NCI-H510A (cell line): Measurements from ENCODE around the gene TTC23.
"Not testable (repeated sequence)": the region's sequence is repeated elsewhere in the genome, so short reads cannot be mapped to it uniquely, and the experiment has no call there.

Experiments used
- DNase-seq: peaks from one replicate; lab custom pipeline; 2025; lab: John Stamatoyannopoulos, UW

Gene TTC23

DNA sequence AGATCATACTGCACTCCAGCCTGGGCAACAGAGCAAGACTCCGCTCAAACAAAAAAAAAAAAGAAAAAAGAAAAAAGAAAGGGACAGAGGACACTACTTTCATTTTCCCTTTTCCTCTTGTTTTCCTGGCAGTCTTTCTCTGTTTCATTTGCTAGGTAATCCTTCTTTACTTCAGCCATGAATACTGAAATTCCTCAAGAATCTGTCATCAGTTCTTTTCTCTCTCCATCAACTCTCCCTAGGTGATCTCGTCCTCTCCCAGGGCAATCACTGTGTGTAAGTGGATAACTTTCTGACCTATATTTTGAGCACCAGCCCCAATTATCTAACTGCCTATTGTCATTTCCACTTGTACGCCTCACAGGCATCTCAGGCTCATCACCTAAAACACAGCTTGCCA is 51.5 kb downstream of the TTC23 start:
- DNase-seq = no peak

DNA sequence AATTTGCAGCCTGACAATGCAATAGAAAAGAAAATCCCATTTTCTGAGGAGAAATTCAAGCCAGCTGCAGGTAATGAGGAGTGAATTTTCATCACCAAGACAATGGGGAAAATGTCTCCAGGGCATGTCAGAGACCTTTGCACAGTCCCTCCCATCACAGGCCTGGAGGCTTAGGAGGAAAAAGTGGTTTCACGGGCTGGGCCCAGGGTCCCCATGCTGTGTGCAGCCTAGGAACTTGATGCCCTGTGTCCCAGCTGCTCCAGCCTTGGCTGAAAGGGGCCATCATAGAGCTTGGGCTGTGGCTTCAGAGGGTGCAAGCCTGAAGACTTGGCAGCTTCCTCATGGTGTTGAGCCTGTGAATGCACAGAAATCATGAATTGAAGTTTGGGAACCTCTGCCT is 57.2 kb downstream of the TTC23 start:
- not testable (repeated sequence) for DNase-seq

DNA sequence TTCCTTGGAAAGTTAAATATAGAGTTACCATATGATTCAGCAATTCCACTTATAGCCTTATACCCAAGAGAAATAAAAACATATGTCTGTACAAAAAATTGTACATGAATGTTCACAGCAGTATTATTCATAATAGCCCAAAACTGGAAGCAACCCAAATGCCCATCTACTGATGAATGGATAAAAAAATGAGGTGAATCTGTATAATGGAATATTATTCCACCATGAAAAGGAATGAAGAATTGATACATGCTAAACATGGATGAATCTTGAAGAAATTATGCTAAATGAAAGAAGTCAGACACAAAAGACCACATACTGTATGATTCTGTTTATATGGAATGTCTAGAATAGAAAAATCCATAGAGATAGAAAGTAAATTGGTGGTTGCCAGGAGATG is 61.4 kb downstream of the TTC23 start:
- DNase-seq = no peak

DNA sequence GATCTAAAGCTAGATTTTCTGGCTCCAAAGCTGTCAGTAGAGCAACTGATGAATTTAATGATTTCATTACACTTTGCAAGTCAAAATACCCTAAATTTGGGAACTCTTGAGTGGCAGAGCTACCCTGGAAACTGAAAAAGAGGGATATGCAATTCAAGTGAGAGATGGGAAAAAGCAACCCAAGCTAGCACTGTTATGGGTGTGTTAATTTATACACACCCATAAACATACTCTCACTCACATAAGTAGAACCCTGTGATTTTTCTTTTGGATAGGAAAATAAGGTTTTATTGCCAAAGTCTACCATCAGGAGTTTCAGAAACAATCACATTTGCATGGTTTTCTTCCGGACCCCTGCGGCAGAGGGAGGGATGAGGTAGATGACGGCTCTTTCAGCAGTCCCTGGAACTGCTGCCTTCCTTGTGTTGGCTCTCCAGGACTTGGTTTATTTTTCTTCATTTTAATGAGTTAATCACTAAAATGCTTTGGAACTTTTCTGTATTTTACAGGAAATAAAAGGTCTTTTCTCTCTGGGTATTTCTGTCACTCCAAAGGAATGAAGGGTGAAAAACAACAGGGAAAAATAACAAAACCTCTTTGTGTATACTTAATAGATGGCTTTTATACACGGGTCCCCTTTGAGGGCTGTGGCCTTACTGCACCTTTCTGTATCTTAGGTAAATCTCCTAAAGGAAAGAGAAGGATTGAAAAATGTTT is 63.8 kb downstream of the TTC23 start:
- DNase-seq = no peak

DNA sequence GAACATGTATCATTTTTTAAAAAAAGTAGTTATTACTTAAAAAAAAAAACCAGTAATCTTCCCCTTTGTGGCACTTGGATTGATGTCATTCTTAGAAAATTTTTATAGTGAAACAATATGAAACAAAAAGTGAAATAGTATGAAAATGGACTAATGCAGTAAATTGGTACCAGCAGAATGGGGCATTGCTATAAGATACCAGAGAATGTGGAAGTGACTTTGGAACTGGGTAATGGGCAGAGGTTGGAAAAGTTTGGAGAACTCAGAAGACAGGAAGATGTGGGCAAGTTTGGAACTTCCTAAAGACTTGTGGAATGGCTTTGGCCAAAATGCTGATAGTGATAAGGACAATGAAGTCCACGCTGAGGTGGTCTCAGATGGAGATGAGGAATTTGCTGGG is 66.6 kb downstream of the TTC23 start:
- DNase-seq = no peak

DNA sequence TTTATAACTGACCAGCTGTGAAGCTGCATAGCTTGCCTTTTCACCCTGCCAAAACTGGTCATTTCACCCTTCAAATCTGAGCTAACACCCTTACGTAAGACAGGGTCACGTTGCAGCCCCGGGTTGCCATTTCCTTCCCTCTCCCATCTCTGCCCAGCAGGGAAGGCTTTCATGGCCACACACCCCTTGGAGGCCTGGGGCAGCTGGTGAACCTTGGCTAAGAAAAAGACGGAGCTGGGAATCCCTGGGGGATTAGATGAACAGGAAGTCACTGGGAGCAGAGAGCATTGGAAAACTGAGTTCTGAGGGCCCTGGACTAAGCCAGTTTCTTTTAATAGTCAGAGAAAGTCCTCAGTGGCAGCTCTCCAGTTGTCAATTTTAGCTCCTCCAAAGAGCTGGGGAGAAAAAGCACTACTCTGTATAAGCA is 67.8 kb downstream of the TTC23 start:
- DNase-seq = no peak

DNA sequence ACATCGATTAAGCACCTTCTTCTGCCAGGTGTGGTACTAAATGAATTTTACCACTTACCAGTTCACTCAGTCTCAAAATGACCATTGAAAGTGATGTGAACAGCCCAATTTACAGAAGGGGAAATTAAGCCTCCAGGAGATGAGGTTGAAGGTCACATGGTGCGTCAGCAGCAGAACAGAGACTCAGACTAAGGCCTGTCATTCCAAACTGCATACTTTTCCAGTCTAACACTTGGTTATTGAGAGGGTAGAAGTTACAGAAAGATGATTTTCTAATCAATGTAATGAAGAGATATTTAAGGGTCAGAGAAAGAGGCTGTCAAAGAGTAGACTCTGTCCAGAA is 68.4 kb downstream of the TTC23 start:
- DNase-seq = no peak

DNA sequence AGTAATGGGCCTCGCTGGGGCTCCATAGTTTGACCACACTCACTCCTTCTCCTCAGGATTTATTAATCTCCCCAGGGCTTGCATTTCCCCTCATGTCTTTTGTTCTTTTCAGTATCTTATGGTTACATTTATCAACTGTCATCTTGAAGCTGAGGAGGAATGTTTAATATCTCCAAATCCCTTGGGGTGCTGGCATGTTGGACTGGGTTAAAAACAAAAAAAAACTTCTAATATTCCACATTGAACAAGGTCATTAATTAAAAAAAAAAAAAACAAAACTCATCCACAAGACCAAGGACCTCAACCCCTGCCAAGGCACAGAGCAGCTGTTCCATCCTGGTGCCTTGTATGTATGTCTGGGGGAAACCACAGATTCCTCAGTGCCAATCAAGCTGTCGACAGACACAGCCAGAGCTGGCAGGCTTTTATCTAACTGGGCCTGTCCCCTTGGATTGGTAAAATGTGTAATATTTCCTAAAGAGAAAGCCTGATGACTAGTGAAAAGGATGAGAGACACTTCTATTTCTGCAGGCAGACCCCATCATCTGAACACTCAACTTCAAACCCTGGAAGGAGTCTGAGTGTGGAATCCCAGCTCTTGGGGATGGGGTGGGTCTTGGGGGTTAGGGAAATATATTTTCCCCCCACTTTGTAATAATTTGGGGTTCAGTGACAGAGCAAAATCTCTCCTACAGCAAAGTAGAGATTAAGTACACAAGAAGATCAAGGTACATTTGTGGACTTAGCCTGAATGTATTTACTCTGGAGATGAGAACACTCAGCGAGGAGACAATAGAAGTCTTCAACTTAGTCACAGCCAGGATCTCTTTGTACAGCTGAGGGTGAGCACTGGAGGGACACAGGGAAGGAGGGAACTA is 69.1 kb downstream of the TTC23 start:
- DNase-seq = no peak

DNA sequence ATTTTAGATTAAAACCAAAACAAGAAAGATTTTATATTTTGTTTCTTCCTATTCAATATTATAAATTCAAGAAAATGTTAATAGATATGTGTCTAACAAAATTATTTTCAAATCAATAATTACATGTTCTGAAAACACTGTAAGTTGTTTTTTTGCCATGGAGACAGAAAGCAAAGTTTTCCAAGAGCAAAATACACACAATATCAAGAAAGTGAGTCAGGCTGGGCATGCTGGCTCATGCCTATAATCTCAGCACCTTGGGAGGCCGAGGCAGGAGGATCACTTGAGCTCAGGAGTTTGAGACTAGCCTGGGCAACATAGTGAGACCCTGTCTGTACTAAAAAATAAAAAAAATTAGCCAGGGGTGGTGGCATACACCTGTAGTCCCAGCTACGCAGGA is 71.7 kb downstream of the TTC23 start:
- DNase-seq = no peak

DNA sequence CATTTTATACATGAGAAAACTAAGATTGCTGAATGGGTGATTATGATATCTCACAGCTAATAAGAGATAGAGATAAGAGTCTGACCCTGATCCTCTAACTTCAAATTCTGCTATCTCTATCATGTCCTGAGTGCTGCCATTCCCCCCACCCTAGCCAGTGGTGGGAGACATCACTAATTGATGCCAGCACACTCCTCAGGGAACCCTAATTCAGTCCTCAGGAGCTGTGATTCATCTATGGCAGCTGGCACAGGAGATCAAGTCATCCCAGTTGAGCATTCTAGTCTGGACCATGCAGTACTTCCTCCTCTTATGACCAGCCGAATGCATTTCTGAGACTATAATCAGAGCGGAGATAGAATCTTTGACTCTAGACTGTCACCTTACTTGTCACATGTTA is 72.6 kb downstream of the TTC23 start:
- no peak for DNase-seq

DNA sequence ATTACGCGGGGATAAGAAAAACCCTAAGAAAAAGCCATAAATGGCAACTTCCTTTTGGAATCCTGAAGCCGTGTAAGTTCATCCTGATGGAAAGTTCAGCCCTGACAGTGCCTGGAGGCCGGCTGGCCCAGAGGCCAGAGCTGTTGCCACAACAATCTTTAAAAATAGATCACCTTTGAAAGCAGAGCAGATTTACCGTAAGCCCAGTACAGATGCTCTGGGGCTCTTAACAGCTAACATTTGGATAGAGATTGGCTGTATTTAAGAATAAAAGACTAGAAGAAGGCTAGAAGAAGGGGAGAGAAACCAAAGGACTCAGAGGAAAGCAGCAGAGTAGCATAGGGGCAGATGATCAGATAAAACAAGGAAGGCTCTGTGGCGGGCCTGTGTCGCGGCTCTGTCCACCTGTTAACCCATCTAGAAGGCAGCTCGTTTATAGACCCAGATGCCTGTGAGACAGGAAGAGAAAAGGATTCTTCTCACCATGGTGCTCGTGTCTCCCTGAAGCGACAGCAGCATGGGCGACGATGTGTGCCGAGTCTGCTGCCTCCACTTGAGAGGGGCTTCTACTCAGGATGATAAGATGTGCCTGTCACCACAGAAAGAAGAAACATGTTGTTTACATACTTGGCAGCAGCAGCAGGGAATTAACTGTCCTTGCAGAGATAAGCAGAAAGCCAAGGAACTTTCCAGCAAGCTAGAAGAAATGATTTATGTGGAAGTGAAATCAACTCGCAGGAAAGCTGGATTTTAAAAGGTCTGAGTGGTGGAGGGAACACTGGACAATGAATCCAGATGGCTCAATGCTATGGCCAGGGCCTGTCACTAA is 74.6 kb downstream of the TTC23 start:
- DNase-seq = no peak

DNA sequence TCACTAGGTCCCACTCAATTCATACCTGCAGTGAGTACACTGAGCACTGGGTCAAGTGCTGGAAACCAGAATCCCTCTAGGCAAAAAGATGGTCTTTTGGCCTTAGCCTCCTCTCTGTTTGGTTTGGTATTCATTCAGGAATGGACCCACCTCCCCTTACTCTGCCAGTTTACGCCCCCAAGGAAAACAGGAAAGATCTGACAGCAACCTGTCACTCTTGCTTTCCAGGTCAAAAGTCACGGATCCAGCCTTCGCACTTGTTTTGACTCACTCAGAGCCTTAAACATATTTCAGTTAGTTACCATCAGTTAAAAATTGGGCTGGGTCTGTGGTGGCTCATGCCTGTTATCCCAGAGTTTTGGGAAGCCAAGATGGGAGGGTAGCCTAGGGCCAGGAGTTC is 76.4 kb downstream of the TTC23 start:
- DNase-seq = no peak

DNA sequence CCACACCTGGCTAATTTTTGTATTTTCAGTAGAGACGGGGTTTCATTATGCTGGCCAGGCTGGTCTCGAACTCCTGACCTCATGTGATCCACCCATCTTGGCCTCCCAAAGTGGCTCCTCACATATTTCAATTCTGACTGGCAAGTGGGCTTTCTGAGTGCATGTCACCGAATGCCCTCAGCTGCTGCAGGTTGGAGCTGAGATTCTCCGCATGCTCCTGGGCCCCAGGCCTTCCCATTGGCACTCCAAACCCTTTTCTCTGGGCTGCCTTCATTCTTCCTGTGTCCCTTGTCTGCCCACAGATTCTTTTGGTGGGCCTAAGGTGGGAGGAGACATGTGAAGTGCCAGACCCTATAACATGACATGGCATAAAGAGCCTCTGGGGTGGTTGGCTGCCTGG is 77.2 kb downstream of the TTC23 start:
- no peak for DNase-seq

DNA sequence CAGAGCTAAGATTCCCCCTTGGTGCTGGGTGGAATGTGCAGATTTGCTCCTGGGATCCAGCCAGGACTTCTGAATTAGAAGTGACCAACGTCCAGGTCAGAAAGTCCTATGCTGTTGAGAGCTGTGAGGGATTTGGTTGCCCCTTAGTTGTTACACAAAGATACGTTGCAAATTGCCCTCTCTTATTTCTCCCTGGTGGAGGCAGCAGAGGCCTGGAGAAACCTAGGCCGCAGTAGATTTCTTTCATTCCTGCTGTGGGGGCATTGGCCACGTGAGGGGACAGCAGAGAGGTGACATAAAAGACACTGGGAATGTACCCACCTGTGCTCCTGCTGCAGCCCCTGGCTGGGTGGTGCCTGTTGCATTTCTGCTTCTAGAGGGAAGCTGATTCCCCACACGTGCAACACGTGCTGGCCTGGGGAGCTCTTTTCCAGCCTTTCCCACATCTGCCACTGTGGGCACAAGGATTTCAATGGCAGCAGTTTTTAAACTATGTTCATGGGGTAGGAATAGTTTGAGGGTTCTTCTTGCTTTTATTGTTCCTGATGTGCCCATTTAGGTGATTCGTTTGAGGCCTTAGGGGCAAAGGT is 78.8 kb downstream of the TTC23 start:
- no peak for DNase-seq

DNA sequence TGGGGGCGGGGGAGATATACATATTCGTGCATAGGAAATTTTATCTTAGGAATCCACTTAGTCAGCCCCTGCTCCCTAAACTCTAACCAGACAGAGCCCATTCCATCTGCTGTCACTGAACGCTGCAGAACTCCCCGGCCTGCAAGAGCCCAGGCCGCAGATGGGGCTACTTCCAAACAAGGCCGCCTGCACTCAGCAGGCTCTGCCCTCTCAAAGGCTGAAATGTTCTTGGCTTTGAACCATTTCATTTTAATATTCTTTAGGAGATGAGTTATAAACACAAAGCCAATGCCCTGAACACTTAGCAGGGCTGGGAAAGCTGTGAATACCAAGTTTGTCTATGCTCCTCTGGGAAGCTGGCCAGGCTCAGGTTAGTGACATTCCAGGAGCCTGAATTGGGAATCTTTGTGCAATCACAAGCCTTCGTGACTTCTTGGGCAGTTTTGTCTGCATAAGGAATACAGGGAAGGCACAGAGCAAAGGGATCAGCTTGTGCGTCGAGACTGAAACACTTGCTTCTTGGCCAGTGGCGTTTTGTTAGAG is 79.5 kb downstream of the TTC23 start:
- DNase-seq = no peak

DNA sequence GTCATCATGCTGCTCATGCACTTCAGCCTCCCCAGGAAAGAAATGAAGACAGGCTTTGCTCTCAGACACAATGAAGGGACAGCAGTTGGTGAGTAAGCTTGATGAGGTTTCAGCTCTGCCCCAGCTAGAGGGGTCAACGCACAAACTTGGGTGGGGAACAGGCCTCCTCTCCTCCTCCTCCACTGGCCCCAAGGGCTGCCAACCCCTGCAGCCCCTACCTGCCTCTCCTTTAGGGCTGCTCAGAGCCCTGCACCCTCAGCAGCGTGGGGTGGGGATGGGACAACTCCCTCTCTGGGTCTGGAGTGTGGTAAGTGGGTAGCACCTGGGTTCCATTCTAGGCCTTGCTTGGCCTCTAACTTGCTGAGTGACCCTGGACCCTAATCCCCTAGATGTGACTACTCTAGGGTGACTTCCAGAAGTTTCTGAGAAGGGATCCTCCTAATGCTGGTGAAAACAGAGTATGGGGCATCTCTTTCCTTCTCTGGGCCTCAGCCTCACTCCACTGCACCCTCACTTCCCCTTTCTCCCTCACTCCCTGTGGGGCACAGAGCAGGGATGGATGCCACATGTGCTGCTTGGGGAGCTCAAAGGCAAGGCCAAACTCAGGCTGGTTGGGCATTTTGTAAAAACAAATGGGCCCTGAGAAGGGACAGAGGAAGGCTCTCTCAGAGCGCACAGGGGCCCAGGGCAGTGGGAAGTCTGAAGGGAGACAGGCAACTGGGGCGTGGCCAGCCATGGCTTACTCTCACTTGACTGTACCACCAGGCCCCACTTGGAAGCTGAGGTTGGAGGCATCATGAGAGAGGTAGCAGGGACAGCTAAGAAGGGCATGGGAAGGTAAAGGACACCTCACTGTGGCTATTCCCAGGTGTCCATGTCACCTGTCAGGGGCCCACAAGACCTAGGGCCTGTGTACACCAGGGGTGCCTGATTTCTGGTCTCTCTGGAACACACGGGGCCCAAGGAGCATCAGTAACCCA is 80.5 kb downstream of the TTC23 start:
- DNase-seq = no peak

DNA sequence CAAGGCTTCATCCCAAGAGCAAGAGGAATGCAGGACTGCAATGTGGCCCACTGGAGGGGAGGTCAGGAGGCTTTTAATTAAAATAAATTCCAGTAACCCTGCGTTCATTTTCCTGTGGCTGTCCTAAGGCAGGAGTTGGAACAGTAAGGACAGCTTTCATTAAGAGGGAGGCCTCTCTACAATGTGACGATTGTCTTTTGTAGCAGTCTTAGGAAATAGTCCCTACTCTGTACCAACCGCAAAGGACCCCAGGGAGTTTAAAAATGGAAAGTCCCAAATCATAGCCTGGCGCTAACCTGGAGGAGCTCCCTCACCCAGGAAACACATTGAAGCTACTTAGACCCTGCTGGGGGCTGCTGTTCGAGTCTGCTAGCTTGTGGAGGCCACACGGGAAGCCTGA is 81.7 kb downstream of the TTC23 start:
- DNase-seq = no peak

DNA sequence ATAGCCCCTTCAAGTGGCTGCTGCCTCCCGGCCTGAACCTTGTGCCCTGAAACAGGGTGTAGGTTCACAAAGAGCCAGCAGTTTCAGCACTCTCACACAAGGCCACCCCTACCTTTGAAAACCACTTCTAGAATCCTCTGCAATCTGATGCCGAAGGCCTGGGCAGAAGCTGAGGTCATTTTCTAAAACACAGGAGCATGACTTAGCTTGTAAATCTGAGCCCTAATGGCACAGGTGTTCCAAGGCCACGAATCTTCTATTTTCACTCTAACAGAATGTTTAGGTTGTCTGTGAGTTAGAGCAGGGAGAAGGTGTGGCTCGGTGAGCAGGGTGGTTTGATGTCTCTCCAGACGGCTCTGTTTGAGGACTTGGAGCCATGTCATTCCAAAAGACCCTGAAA is 82.2 kb downstream of the TTC23 start:
- DNase-seq = no peak

DNA sequence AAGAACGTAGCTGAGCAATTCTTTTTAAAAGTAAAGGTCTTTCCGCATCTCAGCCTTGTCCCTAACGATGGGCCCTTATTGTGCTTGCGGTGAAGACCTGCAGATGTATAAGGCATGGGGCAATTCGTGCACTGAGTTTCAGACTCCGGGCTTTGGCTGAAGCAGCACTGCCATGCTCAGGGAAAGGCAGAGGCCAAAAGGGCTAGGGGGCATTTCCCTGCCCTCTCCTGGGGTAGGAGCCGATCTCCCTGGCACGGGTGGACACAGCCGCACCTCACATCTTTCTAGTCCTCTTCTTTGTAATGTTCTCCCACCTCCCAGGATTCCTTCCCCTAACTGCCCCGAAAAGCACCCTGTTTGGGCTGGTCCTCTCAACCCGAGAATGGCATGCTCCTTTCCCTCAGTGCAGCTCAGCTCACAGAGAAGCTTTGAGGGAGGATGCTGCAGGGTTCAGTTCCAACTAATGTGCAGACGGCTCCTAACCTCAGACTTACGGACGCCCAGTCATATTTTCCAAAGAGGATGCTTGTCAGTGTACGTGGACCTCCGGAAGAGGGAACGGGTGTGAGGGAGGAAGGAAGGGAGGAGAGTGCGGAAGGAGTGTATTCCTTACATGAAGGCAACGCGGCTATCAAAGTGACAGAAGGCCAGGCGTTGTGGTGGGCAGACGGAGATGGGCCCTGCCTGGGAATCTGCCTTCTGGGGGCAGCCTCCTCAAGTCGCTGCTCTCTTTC is 83.3 kb downstream of the TTC23 start:
- no peak for DNase-seq
